ENCODE measurements around the gene THAP11.

DNA sequence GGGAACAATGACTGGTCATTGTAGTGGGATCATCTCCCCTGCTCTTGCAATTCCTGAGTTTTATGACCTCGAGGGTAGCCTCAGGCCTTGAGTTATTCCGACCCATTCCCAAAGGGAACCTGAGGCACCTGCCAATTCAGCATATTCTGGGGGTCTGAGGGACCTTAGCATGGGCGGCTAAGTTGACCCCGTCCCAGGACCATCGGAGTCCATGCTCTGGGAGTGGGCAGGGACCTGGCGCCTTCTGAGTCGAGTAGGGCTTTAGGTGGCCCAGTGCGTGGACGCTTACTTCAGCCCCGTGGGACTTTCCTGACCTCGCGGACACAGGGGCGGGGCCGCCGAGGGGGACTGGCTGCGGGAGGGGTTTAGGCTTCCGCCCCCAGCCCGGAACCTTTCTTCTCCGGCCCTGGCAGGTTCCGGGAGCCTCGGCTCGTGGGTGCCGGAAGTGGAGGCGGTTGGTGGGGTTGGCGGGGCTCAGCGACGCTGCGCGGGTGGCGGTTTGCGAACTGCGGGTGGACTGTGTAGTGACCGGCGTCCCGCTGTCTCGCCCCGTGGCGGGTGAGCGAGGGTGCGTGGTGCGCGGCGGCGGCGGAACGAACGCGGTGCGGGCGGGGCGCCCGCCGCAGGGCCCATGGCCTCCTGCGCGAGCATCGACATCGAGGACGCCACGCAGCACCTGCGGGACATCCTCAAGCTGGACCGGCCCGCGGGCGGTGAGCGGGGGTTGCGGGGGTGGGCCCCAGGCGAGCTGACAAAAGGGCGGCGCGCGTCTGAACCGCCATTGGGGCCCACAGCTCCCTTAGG is 30.7 kb downstream of the THAP11 start, which contains the start of gene EDC4:
- TF ChIP-seq EGR1 (IDR thresholded peaks at IDR 0.05), result peak; percentile 95
- peak; percentile 61; the same call in 1 of the 2 replicates for TF ChIP-seq YY1 (IDR thresholded peaks at IDR 0.05; ENCODE audit: low read depth)
- no peak for TF ChIP-seq CREB1 (IDR thresholded peaks at IDR 0.05; ENCODE audit: low read depth)
- TF ChIP-seq, protein P1, sequence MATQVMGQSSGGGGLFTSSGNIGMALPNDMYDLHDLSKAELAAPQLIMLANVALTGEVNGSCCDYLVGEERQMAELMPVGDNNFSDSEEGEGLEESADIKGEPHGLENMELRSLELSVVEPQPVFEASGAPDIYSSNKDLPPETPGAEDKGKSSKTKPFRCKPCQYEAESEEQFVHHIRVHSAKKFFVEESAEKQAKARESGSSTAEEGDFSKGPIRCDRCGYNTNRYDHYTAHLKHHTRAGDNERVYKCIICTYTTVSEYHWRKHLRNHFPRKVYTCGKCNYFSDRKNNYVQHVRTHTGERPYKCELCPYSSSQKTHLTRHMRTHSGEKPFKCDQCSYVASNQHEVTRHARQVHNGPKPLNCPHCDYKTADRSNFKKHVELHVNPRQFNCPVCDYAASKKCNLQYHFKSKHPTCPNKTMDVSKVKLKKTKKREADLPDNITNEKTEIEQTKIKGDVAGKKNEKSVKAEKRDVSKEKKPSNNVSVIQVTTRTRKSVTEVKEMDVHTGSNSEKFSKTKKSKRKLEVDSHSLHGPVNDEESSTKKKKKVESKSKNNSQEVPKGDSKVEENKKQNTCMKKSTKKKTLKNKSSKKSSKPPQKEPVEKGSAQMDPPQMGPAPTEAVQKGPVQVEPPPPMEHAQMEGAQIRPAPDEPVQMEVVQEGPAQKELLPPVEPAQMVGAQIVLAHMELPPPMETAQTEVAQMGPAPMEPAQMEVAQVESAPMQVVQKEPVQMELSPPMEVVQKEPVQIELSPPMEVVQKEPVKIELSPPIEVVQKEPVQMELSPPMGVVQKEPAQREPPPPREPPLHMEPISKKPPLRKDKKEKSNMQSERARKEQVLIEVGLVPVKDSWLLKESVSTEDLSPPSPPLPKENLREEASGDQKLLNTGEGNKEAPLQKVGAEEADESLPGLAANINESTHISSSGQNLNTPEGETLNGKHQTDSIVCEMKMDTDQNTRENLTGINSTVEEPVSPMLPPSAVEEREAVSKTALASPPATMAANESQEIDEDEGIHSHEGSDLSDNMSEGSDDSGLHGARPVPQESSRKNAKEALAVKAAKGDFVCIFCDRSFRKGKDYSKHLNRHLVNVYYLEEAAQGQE (IDR thresholded peaks at IDR 0.05; ENCODE audit: low read depth), result no peak
- TF ChIP-seq CEBPB (IDR thresholded peaks at IDR 0.05), result peak; percentile 28; the same call in 1 of the 2 replicates
- TF ChIP-seq, protein P2, sequence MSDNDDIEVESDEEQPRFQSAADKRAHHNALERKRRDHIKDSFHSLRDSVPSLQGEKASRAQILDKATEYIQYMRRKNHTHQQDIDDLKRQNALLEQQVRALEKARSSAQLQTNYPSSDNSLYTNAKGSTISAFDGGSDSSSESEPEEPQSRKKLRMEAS (IDR thresholded peaks at IDR 0.05), result peak; percentile 78
- TF ChIP-seq, protein P3, sequence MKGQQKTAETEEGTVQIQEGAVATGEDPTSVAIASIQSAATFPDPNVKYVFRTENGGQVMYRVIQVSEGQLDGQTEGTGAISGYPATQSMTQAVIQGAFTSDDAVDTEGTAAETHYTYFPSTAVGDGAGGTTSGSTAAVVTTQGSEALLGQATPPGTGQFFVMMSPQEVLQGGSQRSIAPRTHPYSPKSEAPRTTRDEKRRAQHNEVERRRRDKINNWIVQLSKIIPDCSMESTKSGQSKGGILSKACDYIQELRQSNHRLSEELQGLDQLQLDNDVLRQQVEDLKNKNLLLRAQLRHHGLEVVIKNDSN (IDR thresholded peaks at IDR 0.05), result peak; percentile 63
- peak; percentile 91 for TF ChIP-seq TAF1 (IDR thresholded peaks at IDR 0.05; ENCODE audit: low read depth)
- no peak for TF ChIP-seq RAD21 (IDR thresholded peaks at IDR 0.05; ENCODE audit: low read depth)
- TF ChIP-seq NFIC (IDR thresholded peaks at IDR 0.05), result peak; percentile 25; the same call in 1 of the 2 replicates
- TF ChIP-seq EP300 (IDR thresholded peaks at IDR 0.05; ENCODE audit: borderline replicate concordance), result 0 out of 2 replicates have a peak, but pooled peaks have one; percentile 46
